Activated naive CD4-positive, alpha-beta T cell treated with anti-CD3 and anti-CD28 coated beads, Interleukin-2, amount 10 ng/mL, durations not matched to agents 7 days and 5 days (primary cell): ENCODE results near the gene MLXIPL.
"Not testable (repeated sequence)": the region's sequence is repeated elsewhere in the genome, so short reads cannot be mapped to it uniquely, and the experiment has no call there.

Experiments used
- CTCF ChIA-PET: fragments of 350-600 bp; sonication (Branson Sonifier 250); formaldehyde crosslinking; loops from one replicate; lab custom pipeline; 2021; ENCODE audit warnings: antibody characterized with exemption; lab: Charles Lee
- DNase-seq: peaks from one replicate; pipeline ENCODE4 v3.0.0-alpha.2; 2020
- H3K27ac Mint-ChIP-seq: one replicate; pipeline ENCODE4 v1.8.0; 2021; ENCODE audit warnings: mild to moderate bottlenecking, moderate library complexity, mixed read lengths
- H3K27me3 Mint-ChIP-seq: one replicate; pipeline ENCODE4 v1.8.0; 2021; ENCODE audit warnings: mild to moderate bottlenecking, mixed read lengths
- H3K36me3 Mint-ChIP-seq: one replicate; pipeline ENCODE4 v1.8.0; 2021; ENCODE audit warnings: mixed read lengths
- H3K4me1 Mint-ChIP-seq: one replicate; pipeline ENCODE4 v1.8.0; 2021; ENCODE audit warnings: mixed read lengths
- H3K4me3 Mint-ChIP-seq: one replicate; pipeline ENCODE4 v1.8.0; 2021; ENCODE audit warnings: mild to moderate bottlenecking, moderate library complexity, mixed read lengths
- H3K9me3 Mint-ChIP-seq: one replicate; pipeline ENCODE4 v1.8.0; 2021; ENCODE audit warnings: mixed read lengths

The MLXIPL gene

DNA sequence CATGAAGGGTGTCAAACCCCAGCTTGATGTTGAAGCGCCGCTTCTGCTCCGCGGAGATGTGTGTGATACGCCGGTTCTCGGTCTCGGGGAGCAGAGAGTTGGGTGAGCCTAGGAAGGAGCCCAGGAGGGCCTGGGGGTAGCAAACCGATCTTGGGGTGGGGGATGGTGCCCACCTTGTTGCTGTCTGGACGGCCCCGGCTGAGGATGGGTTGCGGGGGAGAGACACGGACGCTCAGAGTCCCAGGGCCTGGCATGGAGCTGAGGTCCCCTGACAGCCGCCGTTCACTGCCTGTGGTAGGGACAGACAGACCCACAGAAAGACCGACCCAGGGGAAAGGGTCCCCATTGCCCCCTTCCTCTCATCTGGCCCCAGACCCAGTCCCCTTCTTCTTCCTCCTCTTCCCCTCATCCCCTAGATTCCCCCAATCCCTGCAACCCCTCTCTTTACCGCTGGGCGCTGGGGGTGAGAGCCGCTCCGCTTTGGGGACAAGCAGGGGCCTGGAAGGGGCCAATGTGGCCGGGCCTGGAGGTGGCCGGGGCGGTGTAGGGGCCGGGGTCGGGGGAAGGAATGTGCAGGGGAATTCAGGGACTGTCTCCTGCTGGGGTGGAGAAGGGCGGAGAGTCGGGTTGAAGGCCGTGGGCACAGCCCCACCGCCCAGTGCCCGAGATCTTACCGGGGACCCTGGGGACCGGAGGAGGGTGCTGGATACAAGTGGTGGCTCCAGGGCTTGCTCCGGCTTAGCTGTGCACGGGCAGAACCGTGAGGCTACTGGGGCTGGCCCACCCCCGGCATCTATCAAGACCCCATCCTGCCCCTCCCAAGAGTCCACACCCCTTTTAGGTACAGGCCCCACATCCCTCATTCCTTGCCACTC lies 27.9 kb downstream of the MLXIPL start:
- CTCF ChIA-PET = interaction anchor here (2.3 kb wide), 1 partner anchor 10 kb away, joined by 8 read pairs; no protein-coding TSS in a partner anchor
- Mint-ChIP-seq H3K36me3 (no peaks in the 10 kb centered on the region), H3K27me3 (peaks cover 60% of the 10 kb centered on the region)

DNA sequence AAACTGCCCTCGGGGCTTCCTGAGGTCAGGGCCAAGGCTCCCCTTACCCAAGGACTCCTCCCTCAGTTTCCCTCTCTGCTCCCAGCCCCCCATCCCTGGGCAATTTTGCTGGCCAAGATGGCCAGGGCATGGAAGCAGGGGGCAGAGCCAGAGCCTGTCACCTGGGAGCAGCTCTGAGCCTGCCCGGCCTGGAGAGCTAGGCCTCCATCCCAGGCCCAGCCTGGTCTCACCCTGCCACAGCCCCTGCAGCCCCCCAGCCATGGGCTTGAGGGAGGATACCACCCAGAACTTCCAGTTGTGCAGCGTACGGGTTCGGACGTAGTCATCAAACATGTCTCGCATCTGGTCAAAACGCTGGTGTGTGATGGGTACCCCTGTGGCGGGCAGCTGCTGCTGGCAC lies 29.0 kb downstream of the MLXIPL start:
- Mint-ChIP-seq H3K27ac (peak overlapping the region; percentile 42), H3K36me3 (no peaks in the 10 kb centered on the region), H3K9me3 (no peaks in the 10 kb centered on the region), H3K4me3 (no peak overlapping the region), H3K4me1 (no peaks in the 10 kb centered on the region), H3K27me3 (peaks cover 56% of the 10 kb centered on the region)
- no peak for DNase-seq
- CTCF ChIA-PET = no interaction called here

More for the DNA sequence above, 27.9 kb downstream of the MLXIPL start:
- no peak for DNase-seq
- H3K4me1 Mint-ChIP-seq = no peaks in the 10 kb centered on the region
- H3K27ac Mint-ChIP-seq = no peak overlapping the region
- H3K9me3 Mint-ChIP-seq = no peaks in the 10 kb centered on the region
- H3K4me3 Mint-ChIP-seq = no peak overlapping the region

DNA sequence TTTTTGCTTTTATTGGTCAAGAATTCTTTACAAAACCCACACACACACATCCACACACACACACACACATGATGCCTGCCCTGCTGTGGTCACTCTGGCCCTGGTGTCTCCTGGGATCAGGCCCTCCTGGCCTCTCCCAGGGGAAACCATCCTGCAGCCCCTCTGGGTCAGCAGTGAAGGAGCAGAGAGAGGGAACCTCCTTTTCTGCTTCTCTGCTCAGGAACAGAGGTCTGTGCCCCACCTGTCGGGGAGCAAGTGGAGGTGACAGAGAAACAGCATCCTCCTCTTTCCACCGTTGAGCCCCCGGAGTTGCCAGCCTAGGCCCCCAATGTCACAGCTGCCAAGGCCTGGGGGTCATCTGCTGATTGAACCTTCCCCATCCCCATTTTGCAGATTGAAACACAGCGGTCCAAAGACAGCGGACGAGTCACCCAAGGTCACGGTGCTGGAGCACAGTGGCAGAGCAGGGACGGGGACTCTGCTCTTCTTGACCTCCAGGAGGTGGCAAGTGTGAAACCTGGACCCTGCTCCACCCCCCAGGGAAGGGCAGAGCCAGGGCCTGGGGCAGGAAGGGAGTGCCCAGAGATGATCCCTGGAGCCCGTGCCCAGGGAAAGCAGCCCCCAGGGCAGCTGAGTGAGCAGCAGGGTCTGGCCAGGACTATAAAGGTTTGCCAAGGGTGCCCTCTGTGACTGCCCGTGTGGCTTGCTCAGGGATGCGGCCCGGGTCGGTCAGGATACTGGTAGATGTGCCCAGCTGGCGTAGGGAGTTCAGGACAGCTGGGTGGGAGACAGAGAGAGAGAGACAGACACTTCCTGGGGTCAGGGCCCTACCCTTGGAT lies 30.9 kb downstream of the MLXIPL start:
- CTCF ChIA-PET = no interaction called here
- no peaks in the 10 kb centered on the region for H3K4me1 Mint-ChIP-seq
- H3K36me3 Mint-ChIP-seq = no peaks in the 10 kb centered on the region
- H3K27ac Mint-ChIP-seq = no peak overlapping the region
- DNase-seq = no peak
- no peak overlapping the region for H3K4me3 Mint-ChIP-seq
- peaks cover 46% of the 10 kb centered on the region for H3K27me3 Mint-ChIP-seq
- no peaks in the 10 kb centered on the region for H3K9me3 Mint-ChIP-seq

DNA sequence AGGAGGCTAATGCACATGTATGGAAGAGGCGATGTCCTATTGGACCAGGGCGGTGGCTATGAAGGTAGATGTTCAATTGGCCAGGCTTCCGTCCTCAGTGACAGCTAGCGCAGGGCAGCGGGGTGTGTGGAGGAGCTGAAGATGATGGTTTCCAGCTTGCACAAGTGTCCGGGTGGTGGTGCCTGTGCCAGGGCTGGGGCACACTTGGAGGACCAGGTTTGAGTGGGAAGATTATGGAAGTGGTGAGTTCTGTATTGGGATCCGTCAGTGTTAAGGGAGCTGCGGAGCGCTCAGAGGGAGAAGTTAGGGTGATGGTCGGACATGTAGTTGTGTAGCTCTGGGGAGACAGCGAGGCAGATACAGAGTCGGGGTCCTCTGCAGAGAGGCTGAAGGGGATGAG lies 37.4 kb downstream of the MLXIPL start:
- Mint-ChIP-seq H3K27me3 (peaks cover 11% of the 10 kb centered on the region), H3K4me1 (peaks cover 9% of the 10 kb centered on the region), H3K27ac (no peak overlapping the region), H3K4me3 (no peak overlapping the region), H3K36me3 (no peaks in the 10 kb centered on the region), H3K9me3 (no peaks in the 10 kb centered on the region)
- CTCF ChIA-PET = interaction anchor here (1.0 to 2.3 kb wide), 3 partner anchors 14 to 148 kb away, joined by 4 to 6 read pairs (median 5); no protein-coding TSS in a partner anchor
- DNase-seq = no peak

DNA sequence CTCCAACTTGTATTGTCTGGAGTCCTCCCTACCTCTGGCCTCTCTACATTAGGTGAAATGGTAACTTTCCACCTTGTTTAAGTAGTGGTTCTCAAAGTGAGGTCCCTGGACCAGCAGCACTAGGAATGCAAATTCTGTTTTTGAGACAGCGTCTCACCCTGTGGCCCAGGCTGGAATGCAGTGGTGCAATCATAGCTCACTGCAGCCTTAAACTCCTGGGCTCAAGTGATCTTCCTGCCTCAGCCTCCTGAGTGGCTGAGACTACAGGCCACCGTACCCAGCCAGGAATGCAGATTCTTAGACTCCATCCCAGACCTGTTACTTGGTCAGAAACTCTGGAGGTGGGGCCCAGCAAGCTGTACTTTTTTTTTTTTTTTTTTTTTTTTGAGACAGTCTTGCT lies 39.1 kb downstream of the MLXIPL start:
- CTCF ChIA-PET = interaction anchor here (1.0 to 1.2 kb wide), 2 partner anchors 22 to 140 kb away, joined by 3 read pairs; no protein-coding TSS in a partner anchor
- H3K27ac Mint-ChIP-seq = no peak overlapping the region
- H3K4me3 Mint-ChIP-seq = no peak overlapping the region
- H3K36me3 Mint-ChIP-seq = no peaks in the 10 kb centered on the region
- H3K4me1 Mint-ChIP-seq = peaks cover 11% of the 10 kb centered on the region
- no peak for DNase-seq
- H3K27me3 Mint-ChIP-seq = peaks cover 12% of the 10 kb centered on the region
- no peaks in the 10 kb centered on the region for H3K9me3 Mint-ChIP-seq

DNA sequence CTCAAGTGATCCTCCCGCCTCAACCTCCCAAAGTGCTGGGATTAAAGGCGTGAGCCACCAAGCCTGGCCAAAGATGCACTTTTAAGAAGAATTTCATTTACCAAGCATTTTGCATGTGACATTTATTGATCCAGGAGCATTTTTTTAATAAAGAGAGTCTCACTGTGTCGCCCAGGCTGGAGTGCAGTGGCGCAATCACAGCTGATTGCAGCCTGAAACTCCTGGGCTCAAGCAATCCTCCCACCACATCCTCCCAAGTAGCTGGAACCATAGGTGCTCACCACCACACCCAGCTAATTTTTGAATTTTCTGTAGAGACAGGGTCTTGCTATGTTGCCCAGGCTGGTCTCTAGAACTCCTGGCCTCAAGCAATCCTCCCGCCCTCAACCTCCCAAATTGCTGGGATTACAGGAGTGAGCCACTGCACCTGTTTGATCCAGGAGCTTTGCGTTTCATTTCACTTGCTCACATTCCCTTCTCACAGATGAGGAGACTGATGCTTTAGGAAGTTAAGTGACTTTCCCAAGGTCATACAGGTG lies 41.6 kb downstream of the MLXIPL start:
- H3K4me1 Mint-ChIP-seq = peaks cover 19% of the 10 kb centered on the region
- no peaks in the 10 kb centered on the region for H3K9me3 Mint-ChIP-seq
- DNase-seq = no peak
- H3K4me3 Mint-ChIP-seq = no peak overlapping the region
- no peak overlapping the region for H3K27ac Mint-ChIP-seq
- peaks cover 12% of the 10 kb centered on the region for H3K27me3 Mint-ChIP-seq
- H3K36me3 Mint-ChIP-seq = peaks cover 4% of the 10 kb centered on the region
- CTCF ChIA-PET = interaction anchor here (0.8 kb wide), 1 partner anchor 16 kb away, joined by 3 read pairs; no protein-coding TSS in a partner anchor

DNA sequence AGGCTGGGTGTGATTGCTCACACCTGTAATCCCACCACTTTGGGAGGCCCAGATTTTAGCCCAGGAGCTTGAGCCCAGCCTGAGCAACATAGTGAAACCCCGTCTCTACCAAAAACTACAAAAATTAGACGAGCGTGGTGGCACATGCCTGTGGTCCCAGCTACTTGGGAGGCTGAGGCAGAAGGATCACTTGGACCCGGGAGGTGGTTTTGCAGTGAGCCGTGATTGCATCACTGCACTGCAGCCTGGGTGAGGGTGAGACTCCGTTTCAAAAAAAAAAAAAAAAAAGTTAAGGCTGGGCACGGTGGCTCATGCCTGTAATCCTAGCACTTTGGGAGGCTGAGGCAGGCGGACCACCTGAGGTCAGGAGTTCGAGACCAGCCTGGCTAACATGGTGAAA lies 43.3 kb downstream of the MLXIPL start:
- peaks cover 32% of the 10 kb centered on the region for H3K4me1 Mint-ChIP-seq

DNA sequence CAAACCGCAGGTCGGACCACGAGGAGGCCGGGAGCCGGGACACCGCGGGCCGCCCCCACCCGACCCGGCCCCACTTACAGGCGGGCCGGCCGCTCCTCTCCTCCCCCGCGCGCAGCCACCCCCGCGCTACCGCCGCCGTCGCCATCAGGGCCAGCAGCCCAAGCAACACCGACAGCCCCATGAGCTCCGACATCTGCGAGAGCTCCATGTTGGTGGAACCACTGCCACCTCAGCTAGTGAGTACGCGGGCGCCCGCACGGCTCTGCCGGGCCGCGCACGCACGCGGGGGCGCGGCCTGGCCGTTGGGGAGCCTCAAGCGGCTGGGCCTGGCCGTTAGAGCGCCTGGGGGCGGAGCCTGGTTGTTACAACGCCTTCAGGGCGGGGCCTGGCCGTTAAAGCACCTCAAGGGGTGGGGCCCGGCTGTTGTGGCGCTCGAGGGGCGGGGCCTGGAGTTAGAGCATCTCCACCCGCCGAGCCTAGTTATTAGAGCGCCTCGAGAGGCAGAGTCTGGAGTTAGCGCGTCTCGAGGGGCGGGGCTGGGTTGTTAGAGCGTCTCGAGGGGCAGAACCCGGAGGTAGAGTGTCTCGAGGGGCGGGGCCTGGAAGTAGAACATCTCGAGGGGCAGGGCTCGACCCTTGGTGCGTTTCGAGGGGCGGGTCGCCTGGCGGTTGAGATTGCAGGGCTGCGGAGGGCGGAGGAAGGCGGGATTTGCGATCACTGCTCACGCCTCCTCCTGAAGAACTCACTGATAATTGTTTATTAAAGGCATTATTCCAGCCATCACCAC lies 45.8 kb downstream of the MLXIPL start, which contains the start of gene TBL2:
Gene TBL2, minus strand, starts transcription at position 238 of the 787 bp plus-strand sequence. Its CDS starts 30 bp downstream, at position 208.
- H3K27ac Mint-ChIP-seq = peak within 1 kb of the TSS; percentile 99
- H3K36me3 Mint-ChIP-seq = peaks cover 19% of the 10 kb centered on the region
- CTCF ChIA-PET = interaction anchor here (1.0 kb wide), 1 partner anchor 22 kb away, joined by 3 read pairs; no protein-coding TSS in a partner anchor
- DNase-seq = peak; percentile 99
- peaks cover 4% of the 10 kb centered on the region for H3K27me3 Mint-ChIP-seq
- peaks cover 32% of the 10 kb centered on the region for H3K4me1 Mint-ChIP-seq
- peak within 1 kb of the TSS; percentile 95 for H3K4me3 Mint-ChIP-seq
- H3K9me3 Mint-ChIP-seq = no peaks in the 10 kb centered on the region

More for the DNA sequence above, 43.3 kb downstream of the MLXIPL start:
- H3K4me3 Mint-ChIP-seq, H3K9me3 Mint-ChIP-seq, H3K36me3 Mint-ChIP-seq, CTCF ChIA-PET, DNase-seq, H3K27ac Mint-ChIP-seq: not testable (repeated sequence)
- H3K27me3 Mint-ChIP-seq = peaks cover 12% of the 10 kb centered on the region

DNA sequence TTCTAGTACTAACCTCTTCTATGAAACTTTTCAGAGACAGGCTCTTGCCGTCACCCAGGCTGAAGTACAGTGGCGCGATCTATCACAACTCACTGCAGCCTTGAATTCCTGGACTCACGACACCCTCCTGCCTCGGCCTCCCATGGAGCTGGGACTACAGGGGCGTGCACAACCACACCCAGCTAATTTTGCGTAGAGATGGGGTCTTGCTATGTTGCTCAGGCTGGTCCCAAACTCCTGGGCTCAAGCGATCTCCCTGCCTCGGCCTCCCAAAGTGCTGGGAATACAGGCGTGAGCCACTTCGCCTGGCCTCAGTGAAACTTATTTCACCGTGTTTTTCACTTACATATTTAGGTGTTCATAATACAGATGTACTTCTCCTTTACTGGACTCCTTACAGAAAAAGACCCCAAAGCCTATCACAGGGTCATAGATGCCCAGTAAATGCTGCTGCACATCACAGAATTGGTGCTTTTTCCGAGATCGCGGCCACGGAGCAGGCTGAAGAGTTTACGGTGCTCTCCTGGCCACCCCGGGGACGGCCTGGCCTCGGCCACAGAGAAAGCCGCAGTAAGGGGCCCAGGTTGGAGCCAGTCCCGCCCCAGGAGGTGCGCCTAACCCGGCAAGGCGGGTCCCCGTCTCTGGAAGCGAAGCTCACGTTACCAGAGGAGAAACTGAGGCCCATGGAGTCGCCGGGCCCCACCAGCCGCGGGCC lies 46.5 kb downstream of the MLXIPL start:
- Mint-ChIP-seq H3K4me3 (peak overlapping the region; percentile 95), H3K36me3 (peaks cover 22% of the 10 kb centered on the region), H3K27ac (peak overlapping the region; percentile 99), H3K9me3 (no peaks in the 10 kb centered on the region), H3K27me3 (peaks cover 4% of the 10 kb centered on the region), H3K4me1 (peaks cover 32% of the 10 kb centered on the region)
- CTCF ChIA-PET = interaction anchor here (1.0 kb wide), 1 partner anchor 21 kb away, joined by 3 read pairs; no protein-coding TSS in a partner anchor
- DNase-seq = no peak

DNA sequence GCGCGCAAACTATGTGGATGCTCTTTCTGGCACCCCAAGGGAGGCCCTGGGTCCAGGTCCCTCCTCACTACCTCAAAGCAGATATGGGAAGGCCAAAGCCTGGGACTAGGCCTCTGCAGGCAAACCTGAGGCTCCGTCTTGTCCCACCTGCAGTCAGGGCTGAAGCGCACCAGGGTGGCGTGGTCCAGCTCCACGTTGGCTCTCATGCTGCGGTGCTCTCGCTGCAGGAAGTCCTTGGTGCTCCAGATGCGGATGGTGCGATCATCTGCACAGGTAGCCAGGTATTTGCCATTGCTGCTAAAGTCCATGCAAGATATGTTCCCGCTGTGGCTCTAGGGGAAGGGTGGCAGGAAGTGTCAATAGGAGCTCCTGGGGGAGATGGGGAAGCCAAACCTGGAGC lies 50.5 kb downstream of the MLXIPL start:
- Mint-ChIP-seq H3K4me3 (no peak overlapping the region), H3K4me1 (peaks cover 25% of the 10 kb centered on the region), H3K27me3 (no peaks in the 10 kb centered on the region), H3K36me3 (peaks cover 52% of the 10 kb centered on the region), H3K27ac (no peak overlapping the region), H3K9me3 (no peaks in the 10 kb centered on the region)
- peak; percentile 1 for DNase-seq
- CTCF ChIA-PET = no interaction called here

DNA sequence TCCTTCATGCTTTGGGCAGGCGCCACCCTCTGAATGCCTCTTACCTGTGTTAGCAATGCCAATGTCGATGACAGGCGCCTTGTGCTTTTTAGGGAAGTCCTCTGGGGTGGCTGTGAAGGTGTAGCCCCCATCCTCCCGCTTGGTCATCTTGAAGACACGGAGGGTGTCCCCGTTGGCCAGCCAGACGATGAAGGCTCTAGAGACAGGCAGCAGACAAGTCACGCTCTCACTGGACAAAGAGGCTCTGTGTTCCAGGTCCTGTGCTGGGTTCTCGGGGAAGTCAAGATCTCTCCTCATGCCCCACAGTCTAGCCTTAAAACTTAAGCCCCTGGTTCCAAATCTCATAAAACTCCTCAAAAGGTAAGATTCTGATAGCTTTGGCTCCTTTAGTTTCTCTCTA lies 51.0 kb downstream of the MLXIPL start:
- no peak for DNase-seq
- peaks cover 24% of the 10 kb centered on the region for H3K4me1 Mint-ChIP-seq
- no peaks in the 10 kb centered on the region for H3K27me3 Mint-ChIP-seq
- peaks cover 51% of the 10 kb centered on the region for H3K36me3 Mint-ChIP-seq
- CTCF ChIA-PET = no interaction called here
- H3K27ac Mint-ChIP-seq = no peak overlapping the region
- no peak overlapping the region for H3K4me3 Mint-ChIP-seq
- H3K9me3 Mint-ChIP-seq = no peaks in the 10 kb centered on the region

DNA sequence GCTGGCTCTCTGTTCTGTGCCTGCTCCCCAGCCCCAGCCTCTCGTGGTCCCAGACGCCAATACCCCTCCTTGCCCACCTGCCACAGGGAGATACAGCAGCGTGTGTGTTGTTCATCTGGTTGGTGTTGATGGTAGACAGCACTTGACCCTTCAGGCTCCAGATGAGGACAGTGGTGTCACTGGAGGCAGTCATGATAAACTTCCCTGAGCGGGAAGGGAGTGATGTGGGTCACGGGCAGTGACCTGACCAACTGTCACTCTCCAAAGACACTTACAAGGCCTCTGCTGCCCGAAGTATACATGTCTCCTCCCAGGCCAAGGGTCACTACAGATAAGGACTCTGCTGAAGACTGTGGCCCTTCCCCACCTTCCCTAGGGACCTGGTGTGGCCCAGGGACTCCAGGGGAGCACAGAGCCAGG lies 51.5 kb downstream of the MLXIPL start:
- no peaks in the 10 kb centered on the region for H3K27me3 Mint-ChIP-seq
- H3K36me3 Mint-ChIP-seq = peaks cover 52% of the 10 kb centered on the region
- H3K4me1 Mint-ChIP-seq = peaks cover 28% of the 10 kb centered on the region
- no peaks in the 10 kb centered on the region for H3K9me3 Mint-ChIP-seq
- peak; percentile 13 for DNase-seq
- no peak overlapping the region for H3K4me3 Mint-ChIP-seq
- H3K27ac Mint-ChIP-seq = no peak overlapping the region
- CTCF ChIA-PET = interaction anchor here (0.7 to 1.1 kb wide), 2 partner anchors 11 to 33 kb away, joined by 3 read pairs; no protein-coding TSS in a partner anchor

DNA sequence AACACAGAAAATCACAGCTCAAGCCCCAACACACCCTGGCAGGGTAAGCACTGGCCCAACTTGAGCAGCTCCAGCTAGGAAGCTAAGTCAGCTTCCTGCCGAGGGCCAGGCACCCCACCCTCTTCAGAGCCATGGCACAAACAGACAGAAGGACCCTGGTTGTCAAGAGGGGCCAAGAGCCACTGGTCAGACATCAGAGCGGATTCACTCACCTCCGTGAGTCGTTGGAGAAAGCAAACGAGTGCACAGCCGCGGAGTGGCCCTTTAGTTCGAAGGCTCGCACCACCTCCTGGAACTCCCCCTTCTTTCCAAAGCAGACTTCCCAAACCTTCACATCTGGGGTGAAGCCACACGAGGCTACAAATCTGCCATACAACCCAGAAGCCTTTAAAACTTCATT lies 53.3 kb downstream of the MLXIPL start:
- H3K4me3 Mint-ChIP-seq = no peak overlapping the region
- peaks cover 30% of the 10 kb centered on the region for H3K4me1 Mint-ChIP-seq
- peak overlapping the region; percentile 19 for H3K27ac Mint-ChIP-seq
- H3K27me3 Mint-ChIP-seq = no peaks in the 10 kb centered on the region
- H3K9me3 Mint-ChIP-seq = no peaks in the 10 kb centered on the region
- no peak for DNase-seq
- H3K36me3 Mint-ChIP-seq = peaks cover 51% of the 10 kb centered on the region
- CTCF ChIA-PET = no interaction called here
